ENCODE data around the gene FAP. TPM values are rescaled to one million over a fixed set of nuclear protein-coding genes. Genes with fewer than 3 reads are reported as not detected.
A peak's percentile ranks its signal among the peaks of the same experiment; 100 is the strongest.

FAP gene
- total and polyA plus RNA-seq, 9 of the 15 experiments (the other 6 are each of a cell fraction or from before 2014, with no cell fraction given), result not detected

DNA sequence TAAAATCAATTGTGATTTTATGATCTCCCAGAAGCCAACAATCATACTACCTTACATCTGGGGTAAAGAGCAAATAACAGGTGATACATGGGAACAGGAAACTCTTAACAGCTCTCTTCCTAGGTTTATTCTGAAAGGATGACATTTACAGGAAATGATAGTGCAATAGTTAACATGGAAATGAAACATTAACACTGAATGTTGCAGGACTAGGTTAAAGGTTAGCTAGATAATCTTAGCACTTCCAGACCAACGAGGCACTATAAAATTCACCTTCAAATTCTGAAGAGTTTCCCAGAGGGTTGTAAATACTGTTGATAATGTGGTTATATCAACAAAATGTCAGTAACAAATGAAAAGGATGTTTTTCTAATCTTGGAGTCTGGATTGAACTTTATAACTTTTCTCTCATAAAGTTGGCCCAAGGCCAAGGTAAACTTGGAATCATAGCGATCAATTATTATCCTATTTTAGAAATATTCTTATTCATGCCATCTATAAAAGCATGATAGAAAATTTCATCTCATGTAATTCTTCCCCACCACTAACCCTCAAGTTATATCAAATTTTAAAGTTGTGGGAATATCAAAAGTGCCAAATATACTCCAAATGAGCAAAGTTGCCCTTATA is 58.3 kb downstream of the FAP start:
- intact Hi-C loops (cut with micrococcal nuclease) (no loop called here), in situ Hi-C loops (cut with MboI) (no loop called here)
- no peaks in the 10 kb centered on the region for H3K27me3 ChIP-seq (ENCODE audit: control insufficient read depth in 2 of 2, insufficient read depth in 2 of 2, low read length in 2 of 2)
- no peak for ATAC-seq
- H3K9me1 ChIP-seq (ENCODE audit: control insufficient read depth, insufficient read depth, low read length), result no peaks in the 10 kb centered on the region
- no peaks in the 10 kb centered on the region for H4K20me1 ChIP-seq (replicated peaks; ENCODE audit: control insufficient read depth, insufficient read depth, low read length)
- TF ChIP-seq NFIX (CRISPR knock-in tag; IDR thresholded peaks at IDR 0.05; ENCODE audit: low read depth) (peak; percentile 46; the same call in 1 of the 2 replicates), NFIC (IDR thresholded peaks at IDR 0.05) (peak; percentile 69)
- TF ChIP-seq, protein P1, sequence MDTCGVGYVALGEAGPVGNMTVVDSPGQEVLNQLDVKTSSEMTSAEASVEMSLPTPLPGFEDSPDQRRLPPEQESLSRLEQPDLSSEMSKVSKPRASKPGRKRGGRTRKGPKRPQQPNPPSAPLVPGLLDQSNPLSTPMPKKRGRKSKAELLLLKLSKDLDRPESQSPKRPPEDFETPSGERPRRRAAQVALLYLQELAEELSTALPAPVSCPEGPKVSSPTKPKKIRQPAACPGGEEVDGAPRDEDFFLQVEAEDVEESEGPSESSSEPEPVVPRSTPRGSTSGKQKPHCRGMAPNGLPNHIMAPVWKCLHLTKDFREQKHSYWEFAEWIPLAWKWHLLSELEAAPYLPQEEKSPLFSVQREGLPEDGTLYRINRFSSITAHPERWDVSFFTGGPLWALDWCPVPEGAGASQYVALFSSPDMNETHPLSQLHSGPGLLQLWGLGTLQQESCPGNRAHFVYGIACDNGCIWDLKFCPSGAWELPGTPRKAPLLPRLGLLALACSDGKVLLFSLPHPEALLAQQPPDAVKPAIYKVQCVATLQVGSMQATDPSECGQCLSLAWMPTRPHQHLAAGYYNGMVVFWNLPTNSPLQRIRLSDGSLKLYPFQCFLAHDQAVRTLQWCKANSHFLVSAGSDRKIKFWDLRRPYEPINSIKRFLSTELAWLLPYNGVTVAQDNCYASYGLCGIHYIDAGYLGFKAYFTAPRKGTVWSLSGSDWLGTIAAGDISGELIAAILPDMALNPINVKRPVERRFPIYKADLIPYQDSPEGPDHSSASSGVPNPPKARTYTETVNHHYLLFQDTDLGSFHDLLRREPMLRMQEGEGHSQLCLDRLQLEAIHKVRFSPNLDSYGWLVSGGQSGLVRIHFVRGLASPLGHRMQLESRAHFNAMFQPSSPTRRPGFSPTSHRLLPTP (IDR thresholded peaks at IDR 0.05; ENCODE audit: borderline replicate concordance, extremely low read depth, insufficient read length), result no peak
- no peak overlapping the region for H2AFZ ChIP-seq (ENCODE audit: low read depth, low read length)
- no peak overlapping the region for H3K4me2 ChIP-seq (ENCODE audit: insufficient read depth, low read length)
- H3K36me3 ChIP-seq (ENCODE audit: control insufficient read depth, insufficient read depth, low read length), result no peaks in the 10 kb centered on the region
- ChIA-PET CTCF (ENCODE audit: low intra/inter-chr PET ratio) (no interaction called here), POLR2A (no interaction called here)
- no peak for FAIRE-seq
- BruUV-seq (replicated peaks), result no TSS peak
- H3K27ac ChIP-seq (ENCODE audit: extremely low read depth, low read depth, low read length), result no peak overlapping the region
- H3K4me3 ChIP-seq, result no peak overlapping the region
- no peaks in the 10 kb centered on the region for H3K4me1 ChIP-seq (replicated peaks in 1 of 2; ENCODE audit: control insufficient read depth in 2 of 2, insufficient read depth in 2 of 2, low read length in 2 of 2)
- 0% methylated on average over 2 of the region's 2 CpGs for WGBS (ENCODE audit: insufficient coverage, low coverage, missing lambda C conversion rate)
- H3K9ac ChIP-seq (ENCODE audit: insufficient read depth in 1 of 2, low read depth in 2 of 2, low read length in 2 of 2), result no peak overlapping the region
- no peaks in the 10 kb centered on the region for H3K79me2 ChIP-seq (ENCODE audit: control insufficient read depth, insufficient read depth, low read length)
- no peak for DNase-seq (ENCODE audit: extremely low read depth in 1 of 4, low spot score in 3 of 4)
- no peaks in the 10 kb centered on the region for H3K9me3 ChIP-seq (replicated peaks; ENCODE audit: control insufficient read depth, insufficient read depth, low read depth, low read length)

All from K562 (cell line).